Measurements from ENCODE around the gene ATP5F1E. TPM values are rescaled to one million over a fixed set of nuclear protein-coding genes. Genes with fewer than 3 reads are reported as not detected.
A peak's percentile ranks its signal among the peaks of the same experiment; 100 is the strongest.

ATP5F1E gene
- total RNA-seq (2014; rRNA removed; shearing (Covaris generic)) (8.5 and 12.9 TPM in 2 replicates), polyA plus RNA-seq (2016; fragmentation: Nextera tagmentation; extraction: Ambion mirVana) (211 and 233 TPM in 2 replicates)
- long read RNA-seq, transcript ATP5F1E-201 (3 exons, 3,665 nt): major isoform, 264 of 264 reads
- long read RNA-seq, partial matches to known transcripts: 0 of 264 reads
- long read RNA-seq, other reads (novel, unspliced or antisense): 0 of 264 reads

GRCh38 chr20:59032023-59032712 lies at the start of gene ATP5F1E:
Gene ATP5F1E, minus strand, starts transcription at chr20:59032335. Its CDS starts 84 bp downstream, at chr20:59032251.
- H3K79me2 ChIP-seq (replicated peaks; ENCODE audit: insufficient read depth): peaks cover 44% of the 10 kb centered on the region
- 0 out of 2 replicates have a peak, but pooled peaks cover 4% of the 10 kb centered on the region for H3K27me3 ChIP-seq (ENCODE audit: insufficient read depth)
- Mint-ChIP-seq H3K4me1 (peaks cover 16% of the 10 kb centered on the region; the same call in 2 of the 3 replicates), H3K27ac (peak within 1 kb of the TSS; percentile 92), H3K36me3 (ENCODE audit: low read depth) (peaks cover 74% of the 10 kb centered on the region), H3K9me3 (no peaks in the 10 kb centered on the region), H3K4me3 (peak within 1 kb of the TSS; percentile 93), H3K27me3 (ENCODE audit: insufficient read depth, low read depth, poor library complexity) (peaks cover 21% of the 10 kb centered on the region)
- 0 out of 2 replicates have a peak, but pooled peaks cover 3% of the 10 kb centered on the region for H3F3A ChIP-seq (replicated peaks; ENCODE audit: low read depth)
- peak within 1 kb of the TSS; percentile 46; the same call in 1 of the 2 replicates for H3K27ac ChIP-seq (ENCODE audit: low read depth)
- peaks cover 40% of the 10 kb centered on the region for H4K20me1 ChIP-seq (replicated peaks; ENCODE audit: insufficient read depth)
- ATAC-seq: peak; percentile 98
- peaks cover 19% of the 10 kb centered on the region for H3K4me1 ChIP-seq (ENCODE audit: insufficient read depth)
- TF ChIP-seq NANOG (IDR thresholded peaks at IDR 0.05; ENCODE audit: borderline replicate concordance): no peak
- peak; percentile 89 for TF ChIP-seq POLR2AphosphoS5 (IDR thresholded peaks at IDR 0.05; ENCODE audit: low read depth)
- TF ChIP-seq CREB1 (CRISPR knock-in tag; IDR thresholded peaks at IDR 0.05; ENCODE audit: low read depth): 0 out of 2 replicates have a peak, but pooled peaks have one; percentile 38
- peak; percentile 77 for TF ChIP-seq ZNF331 (CRISPR knock-in tag; IDR thresholded peaks at IDR 0.05; ENCODE audit: low read depth)
- H3K4me2 ChIP-seq: peak within 1 kb of the TSS; percentile 88
- H2AFZ ChIP-seq: peak within 1 kb of the TSS; percentile 93
- H3K9me2 ChIP-seq (ENCODE audit: insufficient read depth): no peaks in the 10 kb centered on the region
- H3K36me3 ChIP-seq (ENCODE audit: insufficient read depth): peaks cover 50% of the 10 kb centered on the region
- peak; percentile 97 for DNase-seq (ENCODE audit: low spot score)
- H3K4me3 ChIP-seq: peak within 1 kb of the TSS; percentile 90

GRCh38 chr20:59081036-59081435 lies 48.9 kb upstream of the ATP5F1E start:
- no peak for ATAC-seq
- DNase-seq (ENCODE audit: low spot score): no peak
- TF ChIP-seq NANOG (IDR thresholded peaks at IDR 0.05; ENCODE audit: borderline replicate concordance) (no peak), POLR2AphosphoS5 (IDR thresholded peaks at IDR 0.05; ENCODE audit: low read depth) (no peak), REST (IDR thresholded peaks at IDR 0.05; ENCODE audit: unreplicated experiment) (no peak), ZNF114 (CRISPR knock-in tag; IDR thresholded peaks at IDR 0.05) (no peak), ZNF331 (CRISPR knock-in tag; IDR thresholded peaks at IDR 0.05; ENCODE audit: low read depth) (no peak), STAT1 (IDR thresholded peaks at IDR 0.05; ENCODE audit: unreplicated experiment) (no peak), EZH2 (IDR thresholded peaks at IDR 0.05; ENCODE audit: low read depth, unreplicated experiment) (no peak), EZH2phosphoT487 (IDR thresholded peaks at IDR 0.05; ENCODE audit: unreplicated experiment) (no peak), CREB1 (CRISPR knock-in tag; IDR thresholded peaks at IDR 0.05; ENCODE audit: low read depth) (no peak), ZNF462 (CRISPR knock-in tag; IDR thresholded peaks at IDR 0.05) (no peak)

More at GRCh38 chr20:59081036-59081435, 48.9 kb upstream of the ATP5F1E start:
- Histone ChIP-seq H3F3A (replicated peaks; ENCODE audit: low read depth) (no peaks in the 10 kb centered on the region), H3K36me3 (ENCODE audit: insufficient read depth) (no peaks in the 10 kb centered on the region), H4K20me1 (replicated peaks; ENCODE audit: insufficient read depth) (no peaks in the 10 kb centered on the region), H3K4me1 (ENCODE audit: insufficient read depth) (no peaks in the 10 kb centered on the region), H3K27ac (ENCODE audit: low read depth) (no peak overlapping the region), H3K4me2 (no peak overlapping the region), H2AFZ (no peak overlapping the region), H3K4me3 (no peak overlapping the region), H3K9me2 (ENCODE audit: insufficient read depth) (no peaks in the 10 kb centered on the region), H3K79me2 (replicated peaks; ENCODE audit: insufficient read depth) (no peaks in the 10 kb centered on the region), H3K27me3 (ENCODE audit: insufficient read depth) (no peaks in the 10 kb centered on the region)
- H3K4me1 Mint-ChIP-seq: no peaks in the 10 kb centered on the region
- H3K27ac Mint-ChIP-seq: no peak overlapping the region
- H3K27me3 Mint-ChIP-seq (ENCODE audit: insufficient read depth, low read depth, poor library complexity): no peaks in the 10 kb centered on the region
- no peaks in the 10 kb centered on the region; the same call in 2 of the 3 replicates for H3K9me3 Mint-ChIP-seq
- H3K36me3 Mint-ChIP-seq (ENCODE audit: low read depth): no peaks in the 10 kb centered on the region
- no peak overlapping the region for H3K4me3 Mint-ChIP-seq
